ENCODE results near the gene MYOG.
A peak's percentile ranks its signal among the peaks of the same experiment; 100 is the strongest.

Gene MYOG

DNA sequence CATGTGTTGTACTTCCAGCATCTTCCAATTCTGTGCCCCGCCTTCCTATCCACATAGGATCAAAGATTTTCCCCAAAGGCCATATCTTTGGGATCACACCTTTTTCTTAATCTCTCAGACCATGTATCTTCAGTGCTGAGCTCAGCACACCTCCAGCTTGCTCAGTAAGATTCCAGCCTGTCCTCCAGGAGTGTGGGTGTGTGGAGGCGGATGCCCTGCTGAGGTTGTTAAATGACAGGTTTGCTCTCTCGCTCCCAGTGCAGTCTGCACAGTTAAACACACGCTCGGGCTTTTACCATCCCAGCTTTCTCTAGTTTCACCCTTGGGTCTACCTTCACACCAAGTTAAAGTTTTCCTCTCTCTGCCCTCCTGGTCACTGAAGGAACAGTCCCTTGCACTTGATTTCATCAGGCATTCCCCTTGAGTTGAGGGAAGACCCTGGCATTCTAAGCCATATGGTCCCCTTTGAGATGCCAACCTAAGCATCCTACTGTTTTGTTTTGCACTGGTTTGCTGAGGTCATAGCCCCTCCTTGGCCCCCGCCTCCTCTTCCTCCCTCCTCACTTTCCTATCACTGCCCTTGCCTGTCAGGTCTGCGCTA is 13.7 kb downstream of the MYOG start:
- no peak for DNase-seq

DNA sequence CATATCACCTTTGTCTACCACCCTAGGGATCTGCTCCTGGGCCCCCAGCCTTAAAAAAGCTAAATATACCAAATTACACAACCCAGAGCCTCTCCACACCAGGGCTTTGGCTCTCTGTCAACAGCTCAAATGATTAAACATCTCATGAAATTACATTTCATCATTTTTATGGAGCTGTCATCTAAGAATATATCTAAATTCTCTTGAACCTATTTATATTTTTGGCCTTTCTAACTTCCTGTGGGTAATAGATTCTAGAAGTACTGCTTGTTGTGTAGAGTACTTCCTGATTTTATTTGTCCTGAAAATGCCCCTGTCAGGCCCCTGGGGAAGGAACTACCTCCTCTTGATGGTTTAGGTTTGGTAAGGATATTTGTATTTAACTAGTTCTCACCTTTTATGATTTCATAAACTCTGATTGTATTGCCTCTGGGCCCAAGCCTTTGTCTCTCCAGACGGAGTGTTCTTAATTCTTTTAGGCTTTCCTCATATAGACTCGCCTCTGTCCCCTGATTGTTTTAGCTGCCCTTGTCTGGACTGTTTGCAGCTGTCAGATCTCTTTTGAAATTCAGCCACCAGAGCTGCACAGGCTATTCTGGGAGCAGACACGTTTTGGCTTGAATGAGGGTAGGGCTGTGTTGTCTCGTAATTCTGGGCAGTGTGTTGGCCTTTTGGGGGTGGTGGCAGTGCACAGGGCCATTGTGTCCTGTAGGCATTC is 16.6 kb downstream of the MYOG start:
- peak in 1 of 2 donors; percentile 11 for DNase-seq

DNA sequence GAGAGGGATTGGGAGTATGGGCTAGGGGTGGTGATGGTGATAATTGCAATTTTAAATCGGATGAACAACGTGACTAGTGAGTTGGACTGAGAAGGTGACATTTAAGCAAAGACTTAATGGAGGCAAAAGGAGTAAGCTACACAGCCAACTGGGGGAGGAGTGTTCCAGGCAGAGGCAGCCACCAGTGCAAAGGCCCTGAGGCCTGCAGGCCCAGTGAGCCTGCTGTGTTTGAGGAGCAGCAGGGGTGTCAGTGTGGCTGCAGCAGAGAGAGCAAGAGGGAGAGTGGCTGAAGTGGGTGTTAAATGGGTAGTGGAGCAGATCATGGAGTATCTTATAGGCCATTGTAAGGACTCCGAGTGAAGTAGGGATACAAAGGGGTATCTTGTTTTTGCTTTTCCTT is 18.8 kb downstream of the MYOG start:
- no peak for DNase-seq

DNA sequence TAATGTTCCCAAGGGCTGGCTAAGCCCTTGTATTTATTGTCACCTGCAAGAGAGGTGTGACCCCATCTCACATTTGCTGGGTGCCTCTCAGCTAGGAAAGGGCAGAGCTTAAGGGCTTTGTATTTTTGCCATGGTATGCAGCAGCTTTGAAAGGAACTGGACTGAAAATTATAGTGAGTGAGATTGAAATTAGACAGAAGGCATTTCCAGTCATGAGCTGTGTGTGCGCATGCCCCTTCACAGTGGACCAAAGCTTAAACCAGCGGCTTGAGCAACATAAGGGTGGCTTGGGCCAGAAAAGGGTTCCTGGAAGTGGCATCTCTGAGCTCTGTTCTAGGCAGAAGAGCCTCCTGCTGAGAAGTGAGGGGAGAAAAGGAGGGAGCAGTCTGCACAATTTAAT is 19.8 kb downstream of the MYOG start:
- DNase-seq, result no peak

DNA sequence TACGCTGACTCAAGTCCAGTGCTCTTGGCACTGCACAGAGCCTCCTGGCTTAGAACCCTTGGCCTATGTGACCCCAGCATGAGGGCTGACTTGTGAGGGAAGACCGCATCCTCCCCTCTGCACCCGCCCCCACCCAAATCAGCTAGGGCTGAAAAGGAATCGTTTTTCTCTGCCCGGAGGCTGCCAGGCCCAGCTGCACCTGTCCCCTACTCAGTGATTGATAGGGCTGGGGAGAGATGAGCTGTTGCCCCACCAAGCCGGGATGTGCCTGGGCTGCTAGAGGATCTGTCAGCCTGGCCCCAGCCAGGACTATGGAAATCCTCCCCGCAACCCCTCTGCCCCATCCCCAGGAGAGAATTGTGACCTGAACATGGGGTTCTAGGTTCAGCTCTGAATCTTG is 20.6 kb downstream of the MYOG start:
- no peak for DNase-seq

- no peak for DNase-seq
These were observed 22.5 kb downstream of the MYOG start for GRCh38 chr1:203063287-203063686.

GRCh38 chr1:203060115-203060514 is 25.7 kb downstream of the MYOG start:
- no peak for DNase-seq

- DNase-seq, result no peak
These were observed 26.3 kb downstream of the MYOG start for GRCh38 chr1:203059485-203059884.

GRCh38 chr1:203058676-203058935 is 27.2 kb downstream of the MYOG start:
- DNase-seq, result no peak

- no peak for DNase-seq
These were observed 27.7 kb downstream of the MYOG start for GRCh38 chr1:203057911-203058675.

GRCh38 chr1:203056516-203056915 is 29.3 kb downstream of the MYOG start:
- DNase-seq, result no peak

- no peak for DNase-seq
These were observed 29.8 kb downstream of the MYOG start for GRCh38 chr1:203056012-203056411.

DNA sequence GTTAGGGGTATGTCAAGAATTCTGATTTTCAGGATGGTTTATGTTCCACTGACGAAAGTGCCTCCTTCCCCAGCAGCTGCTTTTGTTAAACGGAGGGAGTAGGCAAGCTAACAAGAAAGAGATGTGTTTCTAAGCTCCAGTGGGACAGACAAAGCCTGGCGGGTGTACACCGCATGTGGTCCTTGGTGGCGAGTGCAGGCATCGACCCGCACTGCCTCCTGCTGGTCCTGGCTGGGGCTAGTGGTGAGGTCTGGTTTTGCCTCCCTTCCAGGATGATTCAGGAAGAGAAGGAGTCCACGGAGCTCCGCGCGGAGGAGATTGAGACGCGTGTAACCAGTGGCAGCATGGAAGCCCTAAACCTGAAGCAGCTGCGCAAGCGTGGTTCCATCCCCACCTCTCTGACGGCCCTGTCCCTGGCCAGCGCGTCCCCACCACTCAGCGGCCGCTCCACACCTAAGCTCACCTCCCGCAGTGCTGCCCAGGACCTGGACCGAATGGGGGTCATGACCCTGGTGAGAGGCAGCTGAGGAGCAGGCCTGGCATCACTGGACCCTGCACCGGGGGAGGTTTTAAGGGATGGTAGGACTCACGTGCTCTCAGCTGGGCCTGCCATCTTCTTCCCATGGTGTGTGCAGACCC is 30.5 kb downstream of the MYOG start:
- no peak for DNase-seq

GRCh38 chr1:203054642-203055041 is 31.2 kb downstream of the MYOG start:
- DNase-seq, result no peak

GRCh38 chr1:203054184-203054583 is 31.6 kb downstream of the MYOG start:
- no peak for DNase-seq

- no peak for DNase-seq
These were observed 33.2 kb downstream of the MYOG start for GRCh38 chr1:203052601-203053000.

DNA sequence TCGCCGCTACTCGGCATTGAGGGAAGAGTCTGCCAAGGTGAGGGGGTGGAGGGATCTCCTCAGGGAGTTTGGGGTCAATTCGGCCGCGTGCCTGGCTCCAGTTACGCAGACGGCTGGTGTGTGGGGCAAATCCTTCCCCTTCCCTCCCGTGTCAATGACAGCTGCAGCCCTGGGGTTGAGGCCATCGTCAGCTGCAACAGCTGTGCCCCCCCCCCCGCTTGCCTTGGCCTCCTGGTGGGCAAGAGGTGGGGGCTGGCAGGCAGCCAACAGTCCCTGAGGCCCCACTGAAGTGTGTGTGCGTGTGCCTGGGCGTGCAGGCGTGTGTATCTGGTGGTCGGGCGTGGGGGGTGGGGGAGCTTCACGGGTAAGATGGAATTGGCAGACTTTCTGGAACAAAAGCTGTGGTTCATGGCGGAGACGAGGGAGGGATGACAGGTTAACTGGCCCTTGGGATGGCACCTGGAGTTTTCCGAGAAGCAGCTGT is 33.9 kb downstream of the MYOG start:
- DNase-seq, result no peak

DNA sequence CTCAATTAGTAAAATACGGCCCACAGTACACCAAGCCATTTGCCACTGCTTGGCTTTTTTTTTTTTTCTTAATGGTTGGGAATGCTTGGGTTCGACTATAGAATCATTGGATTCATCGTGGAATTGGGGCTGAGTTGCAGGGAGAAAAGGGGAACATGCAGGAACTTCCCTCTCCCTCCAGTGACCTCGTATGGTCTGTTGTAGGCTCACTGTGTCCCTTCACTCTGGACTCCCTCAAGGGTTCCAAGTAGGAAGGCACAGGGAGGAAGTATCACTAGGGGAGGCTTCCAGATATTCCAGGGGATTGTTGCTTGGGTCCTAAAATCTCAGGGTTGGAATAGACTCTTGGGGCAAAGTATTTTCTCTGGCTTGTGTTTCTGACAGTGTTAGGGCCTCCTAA is 35.0 kb downstream of the MYOG start:
- DNase-seq, result no peak

DNA sequence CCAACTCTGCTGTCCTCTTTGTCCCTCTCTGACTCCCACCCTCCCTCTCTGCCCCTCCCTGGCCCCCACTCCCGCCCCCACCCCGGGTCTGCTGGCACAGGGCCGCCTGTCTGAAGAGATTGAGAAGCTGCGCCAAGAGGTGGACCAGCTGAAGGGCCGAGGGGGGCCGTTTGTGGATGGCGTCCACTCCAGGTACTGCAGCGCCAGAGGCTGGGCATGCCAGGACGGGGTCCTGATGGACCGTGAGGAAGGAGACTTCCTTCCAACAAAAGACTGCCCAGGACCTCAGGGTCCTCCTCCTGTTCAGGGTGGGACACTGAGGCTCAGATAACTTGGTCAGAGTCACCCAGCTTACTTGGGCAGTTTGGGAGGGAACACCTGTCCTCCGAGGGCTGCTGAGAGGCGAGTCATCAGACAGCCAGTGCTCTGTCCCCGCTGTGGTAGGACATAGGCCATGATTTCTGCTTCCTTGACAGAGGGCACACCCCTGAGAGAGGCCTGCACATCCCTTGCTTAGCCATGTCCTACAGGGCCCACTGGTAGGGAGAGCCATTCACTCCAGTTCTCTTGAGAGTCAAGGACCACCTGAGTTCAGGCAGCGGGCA is 36.1 kb downstream of the MYOG start:
- DNase-seq, result no peak

- DNase-seq, result no peak
These were observed 36.7 kb downstream of the MYOG start for GRCh38 chr1:203049077-203049476.

- DNase-seq, result no peak
These were observed 37.2 kb downstream of the MYOG start for GRCh38 chr1:203048555-203049051.

DNA sequence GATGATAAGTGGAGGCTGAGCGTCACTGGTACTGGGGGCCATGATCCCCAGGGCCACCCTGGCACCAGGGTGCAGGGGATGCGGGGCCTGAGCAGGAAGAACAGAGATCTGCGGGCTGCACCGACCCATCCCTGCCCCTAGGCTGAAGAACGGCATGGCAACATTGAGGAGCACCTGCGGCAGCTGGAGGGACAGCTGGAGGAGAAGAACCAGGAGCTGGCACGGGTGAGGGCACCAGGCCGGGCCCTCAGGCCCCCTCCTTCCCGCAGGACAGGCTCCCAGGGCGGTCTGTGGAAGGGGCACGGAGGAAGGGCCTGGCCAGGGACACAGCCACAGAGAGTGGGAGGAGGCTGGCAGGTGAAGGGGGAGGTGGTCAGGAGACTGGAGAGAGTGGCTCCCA is 37.7 kb downstream of the MYOG start:
- DNase-seq, result no peak

- peak in 1 of 2 donors; percentile 41 for DNase-seq
These were observed 38.7 kb downstream of the MYOG start for GRCh38 chr1:203046984-203047630.

All from bone marrow (tissue), 2 donors.